ENCODE data around the gene ANKRD39. TPM values are rescaled to one million over a fixed set of nuclear protein-coding genes. Genes with fewer than 3 reads are reported as not detected.

The ANKRD39 gene
- total RNA-seq, 1 experiment from 2014 or later, result 11.1 TPM

GRCh38 chr2:96882906-96883305, 25.1 kb upstream of the ANKRD39 start:
- Histone ChIP-seq H3K27me3 (ENCODE audit: low read length) (no peaks in the 10 kb centered on the region), H3K79me2 (ENCODE audit: low read length) (no peaks in the 10 kb centered on the region), H3K4me3 (ENCODE audit: low read length) (no peak overlapping the region), H3K9ac (ENCODE audit: low read length) (no peak overlapping the region), H3K27ac (ENCODE audit: low read length) (no peak overlapping the region), H3K36me3 (ENCODE audit: insufficient read depth, low read length) (no peaks in the 10 kb centered on the region), H3K4me1 (ENCODE audit: low read length) (no peaks in the 10 kb centered on the region), H4K20me1 (ENCODE audit: insufficient read depth, low read depth, low read length) (no peaks in the 10 kb centered on the region), H3K9me3 (ENCODE audit: low read length) (no peaks in the 10 kb centered on the region), H3K9me2 (replicated peaks; ENCODE audit: insufficient read depth, low read length) (no peaks in the 10 kb centered on the region), H2AFZ (ENCODE audit: low read length) (no peak overlapping the region), H3K4me2 (ENCODE audit: low read depth, low read length, poor library complexity, severe bottlenecking) (no peak overlapping the region)
- no peak for DNase-seq

DNA sequence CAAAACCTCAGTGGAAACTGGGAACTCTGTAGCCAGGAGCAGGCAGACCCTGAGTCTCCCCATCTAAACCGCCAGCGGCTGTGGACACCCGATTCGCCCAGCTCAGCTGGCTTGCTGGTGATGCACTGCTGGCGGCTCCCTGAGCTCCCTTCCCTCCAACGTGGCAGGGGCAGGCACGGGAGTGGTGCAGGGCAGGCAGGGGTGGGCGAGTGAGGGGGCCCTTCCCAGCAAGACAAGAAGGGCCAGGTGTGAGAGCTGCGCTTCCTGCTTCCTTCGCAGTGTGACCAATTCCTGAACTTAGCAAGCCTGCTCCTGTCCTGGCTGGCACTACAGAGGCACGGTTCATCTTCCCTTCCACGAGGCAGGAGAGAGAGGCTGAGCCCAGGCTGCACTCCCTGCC, 24.4 kb upstream of the ANKRD39 start:
- H3K27me3 ChIP-seq (ENCODE audit: low read length), result no peaks in the 10 kb centered on the region
- no peaks in the 10 kb centered on the region for H3K4me1 ChIP-seq (ENCODE audit: low read length)
- DNase-seq, result no peak
- H3K9me3 ChIP-seq (ENCODE audit: low read length), result no peaks in the 10 kb centered on the region
- H4K20me1 ChIP-seq (ENCODE audit: insufficient read depth, low read depth, low read length), result no peaks in the 10 kb centered on the region
- H3K79me2 ChIP-seq (ENCODE audit: low read length), result no peaks in the 10 kb centered on the region
- H3K4me3 ChIP-seq (ENCODE audit: low read length), result no peak overlapping the region
- H3K27ac ChIP-seq (ENCODE audit: low read length), result no peak overlapping the region
- H3K36me3 ChIP-seq (ENCODE audit: insufficient read depth, low read length), result no peaks in the 10 kb centered on the region
- no peak overlapping the region for H2AFZ ChIP-seq (ENCODE audit: low read length)
- H3K4me2 ChIP-seq (ENCODE audit: low read depth, low read length, poor library complexity, severe bottlenecking), result no peak overlapping the region
- H3K9ac ChIP-seq (ENCODE audit: low read length), result no peak overlapping the region
- H3K9me2 ChIP-seq (replicated peaks; ENCODE audit: insufficient read depth, low read length), result no peaks in the 10 kb centered on the region

DNA sequence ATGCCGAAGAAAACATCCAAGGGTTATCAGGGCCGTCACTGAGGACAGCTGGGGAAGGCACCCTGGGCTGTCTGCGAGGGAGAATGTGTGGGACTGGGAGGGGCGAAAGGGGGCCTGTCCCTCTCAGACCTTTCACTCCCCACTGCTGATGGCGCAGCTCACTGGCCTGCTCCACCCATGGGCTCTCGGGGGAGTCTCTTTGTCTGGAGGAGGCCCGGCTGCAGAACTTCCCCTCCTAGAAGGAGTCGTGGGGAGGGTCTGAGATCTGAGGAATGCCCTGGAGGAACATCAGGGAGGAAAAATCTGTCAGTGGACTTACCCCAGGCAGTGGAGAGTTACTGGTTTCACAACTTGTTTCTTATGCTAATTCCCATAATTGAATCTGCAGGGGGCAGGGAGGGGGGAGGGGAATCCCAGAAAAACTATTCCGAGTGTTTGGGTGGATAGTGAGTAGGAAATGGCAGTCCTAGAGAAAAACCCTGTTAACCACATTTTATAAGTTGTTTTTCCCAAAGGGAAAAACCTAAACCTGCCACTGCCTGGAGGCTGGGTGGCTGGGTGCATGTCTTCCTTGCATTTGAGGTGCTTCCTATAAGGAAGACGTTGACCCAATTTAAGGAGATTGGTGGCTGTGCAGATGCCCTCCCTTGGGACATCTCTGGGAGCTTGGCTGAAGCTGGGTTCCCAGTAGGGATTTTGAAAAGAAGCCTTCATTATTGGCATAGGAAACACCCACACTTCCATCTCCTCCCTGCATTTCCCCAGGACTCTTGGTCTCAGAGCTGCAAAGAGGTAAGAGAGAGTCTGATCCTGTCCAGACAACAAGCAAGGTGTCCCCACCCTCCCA, 23.8 kb upstream of the ANKRD39 start:
- Histone ChIP-seq H3K9me3 (ENCODE audit: low read length) (no peaks in the 10 kb centered on the region), H3K36me3 (ENCODE audit: insufficient read depth, low read length) (no peaks in the 10 kb centered on the region), H3K9me2 (replicated peaks; ENCODE audit: insufficient read depth, low read length) (no peaks in the 10 kb centered on the region), H3K27ac (ENCODE audit: low read length) (no peak overlapping the region), H3K79me2 (ENCODE audit: low read length) (no peaks in the 10 kb centered on the region), H3K4me3 (ENCODE audit: low read length) (no peak overlapping the region), H3K27me3 (ENCODE audit: low read length) (no peaks in the 10 kb centered on the region), H3K9ac (ENCODE audit: low read length) (no peak overlapping the region), H4K20me1 (ENCODE audit: insufficient read depth, low read depth, low read length) (no peaks in the 10 kb centered on the region), H3K4me2 (ENCODE audit: low read depth, low read length, poor library complexity, severe bottlenecking) (no peak overlapping the region), H3K4me1 (ENCODE audit: low read length) (no peaks in the 10 kb centered on the region), H2AFZ (ENCODE audit: low read length) (no peak overlapping the region)
- DNase-seq, result no peak

- Histone ChIP-seq H3K4me2 (ENCODE audit: low read depth, low read length, poor library complexity, severe bottlenecking) (no peak overlapping the region), H3K36me3 (ENCODE audit: insufficient read depth, low read length) (no peaks in the 10 kb centered on the region), H3K27ac (ENCODE audit: low read length) (no peak overlapping the region), H3K9me3 (ENCODE audit: low read length) (no peaks in the 10 kb centered on the region), H4K20me1 (ENCODE audit: insufficient read depth, low read depth, low read length) (no peaks in the 10 kb centered on the region), H3K79me2 (ENCODE audit: low read length) (no peaks in the 10 kb centered on the region), H3K9ac (ENCODE audit: low read length) (no peak overlapping the region), H3K9me2 (replicated peaks; ENCODE audit: insufficient read depth, low read length) (no peaks in the 10 kb centered on the region), H3K4me1 (ENCODE audit: low read length) (no peaks in the 10 kb centered on the region), H2AFZ (ENCODE audit: low read length) (no peak overlapping the region), H3K4me3 (ENCODE audit: low read length) (no peak overlapping the region), H3K27me3 (ENCODE audit: low read length) (no peaks in the 10 kb centered on the region)
- no peak for DNase-seq
These were observed 23.1 kb upstream of the ANKRD39 start for GRCh38 chr2:96880891-96881273.

DNA sequence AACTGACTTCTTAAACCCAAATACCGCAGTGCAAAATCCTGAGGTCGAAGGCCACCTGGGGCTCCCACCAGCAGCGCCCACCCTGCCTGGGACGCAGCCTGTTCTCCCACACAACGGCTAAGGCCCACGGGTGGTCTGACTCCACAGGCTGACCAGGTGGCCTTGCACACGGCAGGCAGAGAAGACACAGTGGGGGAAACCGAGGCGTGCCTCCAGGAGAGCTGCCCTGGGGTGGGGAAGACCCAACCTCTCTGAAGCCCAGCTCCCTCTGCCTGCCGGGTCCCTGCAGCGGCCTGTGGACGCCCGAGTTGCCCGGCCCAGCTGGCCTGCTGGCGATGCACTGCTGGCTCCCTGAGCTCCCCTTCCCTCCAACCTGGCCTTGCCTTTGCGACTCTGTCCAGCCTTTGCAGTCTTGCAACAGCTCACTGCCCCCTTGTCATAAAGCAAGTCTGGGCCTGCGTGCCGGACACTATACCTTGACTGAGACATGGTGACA, 21.8 kb upstream of the ANKRD39 start:
- Histone ChIP-seq H2AFZ (ENCODE audit: low read length) (no peak overlapping the region), H3K9ac (ENCODE audit: low read length) (no peak overlapping the region), H3K36me3 (ENCODE audit: insufficient read depth, low read length) (no peaks in the 10 kb centered on the region), H3K4me1 (ENCODE audit: low read length) (peaks cover 2% of the 10 kb centered on the region), H3K9me2 (replicated peaks; ENCODE audit: insufficient read depth, low read length) (no peaks in the 10 kb centered on the region), H3K9me3 (ENCODE audit: low read length) (no peaks in the 10 kb centered on the region), H4K20me1 (ENCODE audit: insufficient read depth, low read depth, low read length) (no peaks in the 10 kb centered on the region), H3K4me2 (ENCODE audit: low read depth, low read length, poor library complexity, severe bottlenecking) (no peak overlapping the region), H3K27ac (ENCODE audit: low read length) (no peak overlapping the region), H3K4me3 (ENCODE audit: low read length) (no peak overlapping the region), H3K27me3 (ENCODE audit: low read length) (no peaks in the 10 kb centered on the region), H3K79me2 (ENCODE audit: low read length) (no peaks in the 10 kb centered on the region)
- no peak for DNase-seq

DNA sequence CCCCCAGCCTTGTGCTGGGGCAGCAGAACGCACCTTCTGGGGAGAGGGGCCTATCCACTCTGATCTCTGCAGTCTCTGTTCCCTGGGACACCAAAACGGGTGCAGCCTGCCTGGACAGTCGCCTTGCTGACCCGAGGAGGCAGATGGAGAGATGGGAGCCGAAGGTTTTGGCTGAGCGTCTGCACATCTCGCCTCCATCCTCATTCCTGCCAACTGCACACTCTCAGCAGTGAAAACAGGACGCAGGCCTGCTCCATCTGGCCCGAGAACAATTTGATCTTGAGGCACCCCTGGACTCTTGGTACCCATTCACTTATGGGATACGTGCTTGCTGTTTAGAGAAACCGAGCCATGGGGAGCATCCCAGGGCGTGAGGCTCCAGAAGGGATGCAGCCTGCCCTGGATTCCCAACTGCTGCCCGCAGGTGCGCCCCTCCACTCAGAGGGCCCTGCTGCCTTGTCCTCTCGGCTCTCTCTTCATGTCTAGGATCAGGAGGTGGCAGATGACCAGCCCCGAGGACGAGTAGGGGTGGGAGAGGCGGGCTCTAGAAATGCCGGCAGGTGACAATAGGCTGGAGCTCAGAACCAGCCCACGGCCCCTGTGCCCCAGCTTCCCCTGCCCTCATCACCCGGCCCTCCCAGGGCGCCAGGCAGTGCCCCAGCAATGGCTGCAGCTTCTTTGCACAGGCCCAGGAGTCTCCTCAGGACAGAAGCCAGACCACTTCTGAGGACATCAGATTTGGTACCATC, 21.2 kb upstream of the ANKRD39 start:
- H3K79me2 ChIP-seq (ENCODE audit: low read length), result no peaks in the 10 kb centered on the region

DNA sequence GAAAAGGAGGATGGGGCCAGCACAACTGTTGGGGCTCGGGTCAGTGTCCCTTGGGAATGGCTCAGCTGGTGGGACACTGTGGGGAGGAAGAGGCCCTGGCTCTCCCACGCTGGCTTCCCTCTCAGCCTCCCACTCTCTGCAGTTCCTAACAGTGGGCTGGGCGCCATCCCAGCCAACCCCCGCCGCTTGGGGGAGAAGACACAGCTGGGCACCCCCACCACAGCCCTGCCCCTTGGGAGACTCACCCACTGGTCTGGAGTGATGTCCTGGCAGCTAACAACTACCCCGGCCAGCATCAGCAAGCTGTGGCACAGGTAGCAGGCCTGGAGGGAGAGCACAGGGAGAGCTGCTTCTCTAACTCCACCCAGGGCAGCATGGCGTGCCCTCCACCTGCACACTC, 20.4 kb upstream of the ANKRD39 start:
- no peak overlapping the region for H3K4me2 ChIP-seq (ENCODE audit: low read depth, low read length, poor library complexity, severe bottlenecking)
- H3K9ac ChIP-seq (ENCODE audit: low read length), result no peak overlapping the region

More for the DNA sequence above, 21.2 kb upstream of the ANKRD39 start:
- peaks cover 8% of the 10 kb centered on the region for H3K4me1 ChIP-seq (ENCODE audit: low read length)
- H3K9ac ChIP-seq (ENCODE audit: low read length), result no peak overlapping the region
- H3K9me3 ChIP-seq (ENCODE audit: low read length), result no peaks in the 10 kb centered on the region
- H3K27me3 ChIP-seq (ENCODE audit: low read length), result no peaks in the 10 kb centered on the region
- H3K9me2 ChIP-seq (replicated peaks; ENCODE audit: insufficient read depth, low read length), result no peaks in the 10 kb centered on the region
- no peaks in the 10 kb centered on the region for H3K36me3 ChIP-seq (ENCODE audit: insufficient read depth, low read length)
- no peak overlapping the region for H2AFZ ChIP-seq (ENCODE audit: low read length)
- H3K4me2 ChIP-seq (ENCODE audit: low read depth, low read length, poor library complexity, severe bottlenecking), result no peak overlapping the region
- no peaks in the 10 kb centered on the region for H4K20me1 ChIP-seq (ENCODE audit: insufficient read depth, low read depth, low read length)
- DNase-seq, result no peak
- H3K4me3 ChIP-seq (ENCODE audit: low read length), result no peak overlapping the region
- no peak overlapping the region for H3K27ac ChIP-seq (ENCODE audit: low read length)

DNA sequence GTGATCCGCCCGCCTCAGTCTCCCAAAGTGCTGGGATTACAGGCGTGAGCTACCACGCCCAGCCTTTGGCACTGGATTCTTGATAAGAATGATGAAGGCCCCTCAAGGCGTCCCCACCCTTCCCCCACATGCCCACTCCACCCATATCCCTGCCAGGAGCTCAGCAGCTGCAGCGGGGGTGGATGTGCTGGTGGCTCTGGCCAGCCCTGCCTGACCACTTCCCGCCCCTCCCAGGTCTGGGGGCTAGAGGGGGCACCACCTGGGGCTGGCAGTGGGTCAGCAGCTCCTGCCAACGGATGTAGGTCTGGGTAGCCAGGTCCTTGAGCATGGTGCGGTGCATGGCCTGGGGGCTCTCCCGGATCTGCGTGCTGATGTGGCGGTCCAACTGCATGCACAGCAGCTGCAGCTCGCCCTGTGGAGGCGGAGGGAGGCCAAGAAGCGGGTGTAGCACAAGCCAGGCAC, 19.8 kb upstream of the ANKRD39 start:
- no peak overlapping the region for H3K9ac ChIP-seq (ENCODE audit: low read length)
- no peaks in the 10 kb centered on the region; the same call in 1 of the 2 replicates for H4K20me1 ChIP-seq (ENCODE audit: insufficient read depth, low read depth, low read length)
- H3K27me3 ChIP-seq (ENCODE audit: low read length), result no peaks in the 10 kb centered on the region
- H3K27ac ChIP-seq (ENCODE audit: low read length), result no peak overlapping the region
- H3K9me3 ChIP-seq (ENCODE audit: low read length), result no peaks in the 10 kb centered on the region
- no peaks in the 10 kb centered on the region for H3K79me2 ChIP-seq (ENCODE audit: low read length)
- H2AFZ ChIP-seq (ENCODE audit: low read length), result no peak overlapping the region
- H3K4me1 ChIP-seq (ENCODE audit: low read length), result peaks cover 14% of the 10 kb centered on the region
- no peaks in the 10 kb centered on the region for H3K36me3 ChIP-seq (ENCODE audit: insufficient read depth, low read length)
- DNase-seq, result no peak
- H3K4me2 ChIP-seq (ENCODE audit: low read depth, low read length, poor library complexity, severe bottlenecking), result no peak overlapping the region
- no peak overlapping the region for H3K4me3 ChIP-seq (ENCODE audit: low read length)
- no peaks in the 10 kb centered on the region for H3K9me2 ChIP-seq (replicated peaks; ENCODE audit: insufficient read depth, low read length)

More for the DNA sequence above, 20.4 kb upstream of the ANKRD39 start:
- Histone ChIP-seq H3K27me3 (ENCODE audit: low read length) (no peaks in the 10 kb centered on the region), H3K9me2 (replicated peaks; ENCODE audit: insufficient read depth, low read length) (no peaks in the 10 kb centered on the region), H3K27ac (ENCODE audit: low read length) (no peak overlapping the region), H2AFZ (ENCODE audit: low read length) (no peak overlapping the region), H4K20me1 (ENCODE audit: insufficient read depth, low read depth, low read length) (no peaks in the 10 kb centered on the region), H3K4me3 (ENCODE audit: low read length) (no peak overlapping the region), H3K79me2 (ENCODE audit: low read length) (no peaks in the 10 kb centered on the region), H3K4me1 (ENCODE audit: low read length) (peaks cover 14% of the 10 kb centered on the region), H3K36me3 (ENCODE audit: insufficient read depth, low read length) (no peaks in the 10 kb centered on the region), H3K9me3 (ENCODE audit: low read length) (no peaks in the 10 kb centered on the region)
- no peak for DNase-seq

All from Karpas-422 (cell line).